Measurements from ENCODE around the gene EXOC2.

The EXOC2 gene

DNA sequence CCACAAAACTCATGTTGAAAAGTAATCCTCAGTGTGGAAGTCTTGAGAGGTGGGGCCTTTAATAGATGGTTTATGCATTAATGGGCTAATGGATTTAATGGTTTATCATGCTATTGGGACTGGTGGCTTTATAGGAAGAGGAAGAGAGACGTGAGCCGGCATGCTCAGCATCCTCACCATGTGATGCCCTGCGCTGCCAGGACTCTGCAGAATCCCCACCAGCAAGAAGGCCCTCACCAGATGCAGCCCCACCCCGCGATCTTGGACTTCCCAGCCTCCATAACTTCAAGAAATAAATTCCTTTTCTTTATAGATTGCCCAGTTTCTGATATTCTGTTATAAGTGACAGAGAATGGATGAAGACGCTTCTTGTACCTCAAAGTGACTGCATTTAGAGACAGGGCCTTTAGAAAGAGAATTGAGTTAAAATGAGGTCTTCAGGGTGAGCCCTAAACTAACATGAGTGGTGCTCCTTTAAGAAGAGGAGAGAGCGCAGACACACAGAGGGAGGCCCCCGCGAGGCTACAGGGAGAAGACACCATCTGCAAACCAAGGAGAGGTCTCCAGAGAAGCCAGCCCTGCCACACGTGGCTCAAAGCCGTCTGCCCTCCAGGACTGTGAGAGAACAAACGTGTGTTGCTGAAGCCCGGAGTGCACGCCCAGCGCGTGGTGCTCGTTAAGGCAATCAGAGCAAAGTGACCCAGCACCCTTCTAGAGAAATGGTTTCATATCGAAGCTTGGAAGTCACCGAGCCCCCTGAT, 244.5 kb downstream of the EXOC2 start:
- H3K4me3 ChIP-seq (ENCODE audit: low read depth, low read length), result no peak overlapping the region
- TF ChIP-seq, protein P1, sequence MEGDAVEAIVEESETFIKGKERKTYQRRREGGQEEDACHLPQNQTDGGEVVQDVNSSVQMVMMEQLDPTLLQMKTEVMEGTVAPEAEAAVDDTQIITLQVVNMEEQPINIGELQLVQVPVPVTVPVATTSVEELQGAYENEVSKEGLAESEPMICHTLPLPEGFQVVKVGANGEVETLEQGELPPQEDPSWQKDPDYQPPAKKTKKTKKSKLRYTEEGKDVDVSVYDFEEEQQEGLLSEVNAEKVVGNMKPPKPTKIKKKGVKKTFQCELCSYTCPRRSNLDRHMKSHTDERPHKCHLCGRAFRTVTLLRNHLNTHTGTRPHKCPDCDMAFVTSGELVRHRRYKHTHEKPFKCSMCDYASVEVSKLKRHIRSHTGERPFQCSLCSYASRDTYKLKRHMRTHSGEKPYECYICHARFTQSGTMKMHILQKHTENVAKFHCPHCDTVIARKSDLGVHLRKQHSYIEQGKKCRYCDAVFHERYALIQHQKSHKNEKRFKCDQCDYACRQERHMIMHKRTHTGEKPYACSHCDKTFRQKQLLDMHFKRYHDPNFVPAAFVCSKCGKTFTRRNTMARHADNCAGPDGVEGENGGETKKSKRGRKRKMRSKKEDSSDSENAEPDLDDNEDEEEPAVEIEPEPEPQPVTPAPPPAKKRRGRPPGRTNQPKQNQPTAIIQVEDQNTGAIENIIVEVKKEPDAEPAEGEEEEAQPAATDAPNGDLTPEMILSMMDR (IDR thresholded peaks at IDR 0.05; ENCODE audit: low read depth, low read length), result no peak
- in situ Hi-C loops (cut with HindIII; ENCODE audit: low sequenced_read_pairs), result no loop called here
- no peak for DNase-seq (ENCODE audit: low read depth, low spot score)

DNA sequence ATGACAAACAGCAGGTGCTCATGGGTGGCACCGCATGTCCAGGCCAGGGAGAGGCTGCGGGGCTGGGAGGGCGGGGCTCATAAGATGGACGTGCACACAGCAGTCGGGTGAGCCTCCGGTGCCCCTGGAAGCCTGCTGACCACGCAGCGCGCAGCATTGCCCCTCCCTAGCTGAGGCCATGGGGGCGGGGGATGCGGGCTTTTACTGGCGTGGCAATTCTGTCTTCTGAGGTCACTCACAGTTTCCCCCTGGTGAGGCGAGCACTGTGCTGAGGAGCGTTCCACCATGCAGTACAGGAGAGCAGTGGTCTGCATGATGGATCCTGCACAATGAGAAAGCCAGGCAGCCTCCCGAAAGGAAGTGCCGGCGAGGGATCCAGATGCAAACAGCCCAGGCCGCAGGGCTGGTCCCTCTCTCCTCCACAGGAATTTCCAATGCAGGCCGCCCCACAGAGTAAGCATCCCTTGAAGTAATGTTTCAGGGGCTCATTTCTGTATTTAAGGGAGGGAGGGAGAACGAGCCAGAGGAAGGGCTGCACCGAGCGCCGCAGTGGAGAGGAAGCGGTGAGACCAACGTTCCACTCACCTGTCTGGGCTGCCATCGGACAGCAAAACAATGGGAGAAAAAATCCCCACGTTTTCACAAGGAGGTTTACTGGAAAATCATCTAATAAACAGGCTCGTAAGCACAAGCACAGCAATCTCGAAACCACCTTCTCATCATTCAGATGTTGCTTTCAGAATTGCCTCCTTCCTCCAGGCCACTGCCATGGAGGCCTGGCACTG, 245.4 kb downstream of the EXOC2 start:
- no peak for DNase-seq (ENCODE audit: low read depth, low spot score)
- H3K4me3 ChIP-seq (ENCODE audit: low read depth, low read length), result no peak overlapping the region
- in situ Hi-C loops (cut with HindIII; ENCODE audit: low sequenced_read_pairs), result no loop called here
- TF ChIP-seq, protein P1 (IDR thresholded peaks at IDR 0.05; ENCODE audit: low read depth, low read length), result no peak

GRCh38 chr6:446418-447366, 246.2 kb downstream of the EXOC2 start:
- TF ChIP-seq, protein P1 (IDR thresholded peaks at IDR 0.05; ENCODE audit: low read depth, low read length), result no peak
- in situ Hi-C loops (cut with HindIII; ENCODE audit: low sequenced_read_pairs), result no loop called here
- DNase-seq (ENCODE audit: low read depth, low spot score), result no peak
- H3K4me3 ChIP-seq (ENCODE audit: low read depth, low read length), result no peak overlapping the region

DNA sequence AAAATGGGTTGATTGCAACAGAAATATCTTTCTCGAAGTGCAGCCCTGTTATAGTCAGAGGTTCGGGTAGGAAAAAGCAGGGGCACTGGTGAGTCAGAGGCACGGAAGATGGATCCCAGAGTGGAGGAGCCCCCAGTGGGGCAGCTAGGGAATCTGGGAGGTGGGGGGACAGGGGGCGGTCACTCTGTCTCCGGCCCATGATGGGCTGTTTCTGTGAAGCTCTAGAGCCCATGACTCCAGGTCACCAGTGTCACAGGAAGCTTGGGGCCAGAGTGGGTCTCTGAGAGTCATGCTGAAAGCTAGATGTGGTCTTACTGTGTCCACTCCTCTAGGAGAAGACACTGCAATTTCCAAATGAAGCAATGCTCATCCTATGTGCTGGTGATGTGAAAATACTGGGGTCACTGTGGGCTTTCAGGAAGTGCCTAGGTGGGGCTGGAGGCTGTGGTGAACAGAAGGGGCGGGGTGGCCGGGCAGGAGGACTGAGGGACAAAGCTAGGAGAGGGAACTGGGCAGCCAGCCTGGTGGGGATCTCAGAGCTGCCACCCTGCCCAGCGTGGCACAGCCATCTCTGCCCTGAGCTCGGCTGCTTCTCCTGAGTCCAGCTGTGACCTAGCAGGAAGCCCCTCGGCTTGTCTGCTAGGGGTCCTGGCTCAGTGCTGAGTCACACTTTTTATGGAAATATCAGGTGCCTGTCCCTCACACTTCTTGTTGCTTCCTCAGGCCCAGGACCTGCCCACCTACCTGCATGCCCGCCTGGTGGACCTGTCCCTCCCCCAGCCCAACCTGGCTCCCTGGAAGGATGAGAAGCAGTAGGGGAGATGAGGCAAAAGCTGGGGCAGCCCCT, 247.1 kb downstream of the EXOC2 start:
- TF ChIP-seq, protein P1 (IDR thresholded peaks at IDR 0.05; ENCODE audit: low read depth, low read length), result no peak
- no peak overlapping the region for H3K4me3 ChIP-seq (ENCODE audit: low read depth, low read length)

DNA sequence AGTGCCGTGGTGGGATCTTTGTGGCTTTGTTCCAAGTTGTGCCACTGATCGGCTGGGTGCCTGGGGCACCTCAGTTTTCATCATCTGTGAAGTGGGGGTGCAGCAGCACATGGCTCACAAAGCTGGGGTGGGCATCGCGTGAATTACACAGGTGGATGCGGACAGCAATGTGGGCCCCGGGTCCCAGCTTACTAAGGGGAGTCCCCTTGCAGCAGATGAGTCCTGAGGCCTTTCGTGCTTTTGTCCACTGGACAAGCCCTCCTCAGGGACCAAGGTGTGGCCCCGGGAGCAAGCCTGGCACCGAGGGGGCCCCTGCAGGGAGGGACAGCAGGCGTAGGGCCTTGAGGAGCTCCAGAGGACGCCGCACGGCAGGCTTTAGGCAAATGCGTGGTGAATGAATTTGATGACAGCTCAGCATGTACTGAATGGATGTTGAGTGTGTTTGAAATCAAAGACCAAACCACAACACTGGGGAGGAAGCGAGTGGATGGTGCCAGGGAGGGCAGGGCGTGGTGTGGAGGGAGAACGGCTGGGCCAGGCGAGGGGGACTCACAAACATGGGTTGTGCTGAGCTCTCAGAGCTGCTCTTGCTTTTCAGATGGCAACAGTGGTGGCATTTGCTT, 248.2 kb downstream of the EXOC2 start:
- in situ Hi-C loops (cut with HindIII; ENCODE audit: low sequenced_read_pairs), result no loop called here
- H3K4me3 ChIP-seq (ENCODE audit: low read depth, low read length), result no peak overlapping the region
- TF ChIP-seq, protein P1 (IDR thresholded peaks at IDR 0.05; ENCODE audit: low read depth, low read length), result no peak
- no peak for DNase-seq (ENCODE audit: low read depth, low spot score)

More for the DNA sequence above, 247.1 kb downstream of the EXOC2 start:
- DNase-seq (ENCODE audit: low read depth, low spot score), result no peak
- in situ Hi-C loops (cut with HindIII; ENCODE audit: low sequenced_read_pairs), result no loop called here
